Gastrocnemius medialis (tissue), 4 donors: ENCODE data around the gene PDE8A. TPM values are rescaled to one million over a fixed set of nuclear protein-coding genes. Genes with fewer than 3 reads are reported as not detected.

Experiments
- ATAC-seq, 2 donors: fragments of 150-250 bp; one replicate each; pipeline ENCODE4 v1.9.1; 2016
- DNase-seq, 2 donors: peaks; one replicate each; pipeline ENCODE4 v3.0.0-alpha.2; 2019
- H3K27ac ChIP-seq, 4 donors: fragments of 200-600 bp; sonication (generic); 1 replicate in 1 of 4; 2 replicates in 3 of 4; pipeline ENCODE4 v1.5.1; 2016 to 2018; ENCODE audit warnings: mild to moderate bottlenecking in 2 of 4, moderate library complexity in 1 of 4
- H3K27me3 ChIP-seq, 3 donors: fragments of 200-600 bp; sonication (generic) in 2 of 3; 1 replicate in 1 of 3; 2 replicates in 2 of 3; pipeline versions ENCODE4 v1.5.1 to v1.6.0; 2016 to 2019; ENCODE audit warnings: mild to moderate bottlenecking in 1 of 3, moderate library complexity in 1 of 3
- H3K36me3 ChIP-seq, 2 donors: fragments of 200-600 bp; sonication (generic) in 1 of 2; one replicate each; pipeline ENCODE4 v1.5.1; 2017 to 2018
- H3K4me1 ChIP-seq, 2 donors: fragments of 200-600 bp; sonication (generic) in 1 of 2; one replicate each; pipeline ENCODE4 v1.5.1; 2016 to 2017; ENCODE audit warnings: mild to moderate bottlenecking in 2 of 2
- H3K4me3 ChIP-seq, 4 donors: fragments of 200-600 bp; sonication (generic) in 3 of 4; 1 replicate in 1 of 4; 2 replicates in 3 of 4; pipeline ENCODE4 v1.5.1; 2016 to 2019; ENCODE audit warnings: mild to moderate bottlenecking in 2 of 4
- H3K9me3 ChIP-seq, 3 donors: fragments of 200-600 bp; sonication (generic) in 2 of 3; 1 replicate in 1 of 3; 2 replicates in 2 of 3; pipeline ENCODE4 v1.5.1; 2016 to 2019
- CTCF ChIP-seq, 5 experiments: fragments of 450-650 bp in 3 of 5; fragments of 200-600 bp in 2 of 5; sonication (generic) in 2 of 5; IDR thresholded peaks in 4 of 5; conservative IDR thresholded peaks in 1 of 5; 1 replicate in 4 of 5; 2 replicates in 1 of 5; pipeline ENCODE4 v1.5.1; 2016 to 2019; ENCODE audit warnings: antibody characterized with exemption in 5 of 5, mild to moderate bottlenecking in 3 of 5, moderate library complexity in 3 of 5
- POLR2A ChIP-seq, 2 donors: fragments of 450-650 bp; IDR thresholded peaks; one replicate each; pipeline ENCODE4 v1.6.1; 2017; ENCODE audit warnings: antibody characterized with exemption in 2 of 2, mild to moderate bottlenecking in 2 of 2, moderate library complexity in 2 of 2
- in situ Hi-C, 4 donors: fragments of 200-750 bp; cut with MboI; loops; one replicate each; pipeline versions ENCODE4 v1.15.0 to v1.8.0; 2017; ENCODE audit warnings: low sequenced_read_pairs in 4 of 4
- intact Hi-C: fragments of 100-400 bp; cut with DNase I; formaldehyde crosslinking; loops from one replicate; pipeline ENCODE4 v1.15.1; 2023; ENCODE audit warnings: low total_unique reads
- total RNA-seq, 4 donors: library from RNA; depleted of rRNA; stranded (reverse); fragments of >200 nt; gene quantifications; one replicate each; pipeline versions ENCODE4 v1.1.0 to v1.2.3, GENCODE V29; 2016

PDE8A gene
- total RNA-seq, 4 donors from 2014 or later: 6.3 to 20.6 (median 13.9) TPM

GRCh38 chr15:84970843-84971242 lies 10.8 kb upstream of the PDE8A start:
- no peak overlapping the region for H3K4me3 ChIP-seq
- TF ChIP-seq CTCF (IDR thresholded peaks at IDR 0.05 in 4 of 5, conservative IDR thresholded peaks at IDR 0.05 in 1 of 5) (no peak), POLR2A (IDR thresholded peaks at IDR 0.05) (no peak)
- no peaks in the 10 kb centered on the region for H3K36me3 ChIP-seq
- no peaks in the 10 kb centered on the region for H3K9me3 ChIP-seq
- H3K27ac ChIP-seq: no peak overlapping the region
- DNase-seq (no peak), ATAC-seq (no peak)
- intact Hi-C loops (no loop called here), in situ Hi-C loops (no loop called here)
- H3K27me3 ChIP-seq: no peaks in the 10 kb centered on the region
- H3K4me1 ChIP-seq: no peaks in the 10 kb centered on the region

GRCh38 chr15:84973492-84974460 lies 7.9 kb upstream of the PDE8A start:
- no peaks in the 10 kb centered on the region for H3K9me3 ChIP-seq
- intact Hi-C loops: no loop called here
- no peaks in the 10 kb centered on the region for H3K27me3 ChIP-seq
- H3K4me3 ChIP-seq: no peak overlapping the region
- peak overlapping the region in 2 of 4 donors; percentile 10 to 31 for H3K27ac ChIP-seq
- TF ChIP-seq POLR2A (IDR thresholded peaks at IDR 0.05) (no peak), CTCF (IDR thresholded peaks at IDR 0.05 in 4 of 5, conservative IDR thresholded peaks at IDR 0.05 in 1 of 5) (no peak)
- DNase-seq (no peak), ATAC-seq (peak in 1 of 2 donors; percentile 11)
- in situ Hi-C loops: no loop called here
- no peaks in the 10 kb centered on the region for H3K36me3 ChIP-seq
- H3K4me1 ChIP-seq: no peaks in the 10 kb centered on the region

GRCh38 chr15:84975871-84976351 lies 5.7 kb upstream of the PDE8A start:
- no peak overlapping the region for H3K4me3 ChIP-seq
- intact Hi-C loops: loop anchor here (5.0 kb wide), 1 partner anchor 51 kb away; no protein-coding TSS in a partner anchor
- no peaks in the 10 kb centered on the region for H3K36me3 ChIP-seq
- in situ Hi-C loops: no loop called here
- H3K4me1 ChIP-seq: peaks cover 5 to 9% of the 10 kb centered on the region in 2 donors
- no peak for DNase-seq
- no peak for ATAC-seq
- no peak overlapping the region for H3K27ac ChIP-seq
- no peaks in the 10 kb centered on the region for H3K9me3 ChIP-seq
- no peak for TF ChIP-seq POLR2A (IDR thresholded peaks at IDR 0.05)
- no peak for TF ChIP-seq CTCF (IDR thresholded peaks at IDR 0.05 in 4 of 5, conservative IDR thresholded peaks at IDR 0.05 in 1 of 5)
- H3K27me3 ChIP-seq: no peaks in the 10 kb centered on the region

GRCh38 chr15:84976746-84977345 lies 4.8 kb upstream of the PDE8A start:
- no peak overlapping the region for H3K27ac ChIP-seq
- TF ChIP-seq CTCF (IDR thresholded peaks at IDR 0.05 in 4 of 5, conservative IDR thresholded peaks at IDR 0.05 in 1 of 5) (no peak), POLR2A (IDR thresholded peaks at IDR 0.05) (no peak)
- H3K4me3 ChIP-seq: no peak overlapping the region
- H3K9me3 ChIP-seq: no peaks in the 10 kb centered on the region
- no peaks in the 10 kb centered on the region for H3K27me3 ChIP-seq
- H3K36me3 ChIP-seq: no peaks in the 10 kb centered on the region
- ATAC-seq (no peak), DNase-seq (no peak)
- intact Hi-C loops: loop anchor here (5.0 kb wide), 1 partner anchor 50 kb away; no protein-coding TSS in a partner anchor
- peaks cover 5 to 9% of the 10 kb centered on the region in 2 donors for H3K4me1 ChIP-seq
- in situ Hi-C loops: no loop called here
